ENCODE results near the gene GPATCH2L.

The GPATCH2L gene

GRCh38 chr14:76203086-76204001 is 51.6 kb downstream of the GPATCH2L start:
- no peak for DNase-seq

GRCh38 chr14:76204461-76205230 is 52.9 kb downstream of the GPATCH2L start:
- DNase-seq: no peak

GRCh38 chr14:76205708-76206107 is 54.0 kb downstream of the GPATCH2L start:
- DNase-seq: no peak

GRCh38 chr14:76208340-76208739 is 56.6 kb downstream of the GPATCH2L start:
- no peak for DNase-seq

GRCh38 chr14:76212242-76212641 is 60.5 kb downstream of the GPATCH2L start:
- no peak for DNase-seq

- DNase-seq: no peak
Measured at GRCh38 chr14:76217179-76217578, 65.5 kb downstream of the GPATCH2L start.

GRCh38 chr14:76218662-76219061 is 66.9 kb downstream of the GPATCH2L start:
- no peak for DNase-seq

GRCh38 chr14:76219873-76220272 is 68.2 kb downstream of the GPATCH2L start:
- DNase-seq: no peak

GRCh38 chr14:76227450-76228050 is 75.8 kb downstream of the GPATCH2L start:
- no peak for DNase-seq

GRCh38 chr14:76228138-76228537 is 76.4 kb downstream of the GPATCH2L start:
- DNase-seq: no peak

- DNase-seq: no peak
Measured at GRCh38 chr14:76232800-76233199, 81.1 kb downstream of the GPATCH2L start.

GRCh38 chr14:76235628-76236027 is 83.9 kb downstream of the GPATCH2L start:
- DNase-seq: no peak

GRCh38 chr14:76236172-76237130 is 84.7 kb downstream of the GPATCH2L start:
- DNase-seq: no peak

GRCh38 chr14:76237349-76237990 is 85.7 kb downstream of the GPATCH2L start:
- no peak for DNase-seq

- no peak for DNase-seq
Measured at GRCh38 chr14:76245097-76245496, 93.4 kb downstream of the GPATCH2L start.

GRCh38 chr14:76250302-76250701 is 98.6 kb downstream of the GPATCH2L start:
- peak; percentile 40 for DNase-seq

GRCh38 chr14:76252471-76252870 is 100.7 kb downstream of the GPATCH2L start:
- no peak for DNase-seq

GRCh38 chr14:76253111-76253510 is 101.4 kb downstream of the GPATCH2L start:
- no peak for DNase-seq

GRCh38 chr14:76256545-76256944 is 104.8 kb downstream of the GPATCH2L start:
- DNase-seq: no peak

GRCh38 chr14:76257111-76257803 is 105.5 kb downstream of the GPATCH2L start:
- no peak for DNase-seq

- DNase-seq: peak; percentile 13
Measured at GRCh38 chr14:76257842-76258397, 106.2 kb downstream of the GPATCH2L start.
